Activated CD8-positive, alpha-beta T cell treated with anti-CD3 and anti-CD28 coated beads, Interleukin-2, amount 10 ng/mL, durations not matched to agents 7 days and 5 days (primary cell): ENCODE results near the gene USP22. TPM values are rescaled to one million over a fixed set of nuclear protein-coding genes. Genes with fewer than 3 reads are reported as not detected.

Experiments
- ATAC-seq: fragments of 150-1000 bp; cut with Tn5 transposase; one replicate; pipeline ENCODE4 v1.10.0; 2021; ENCODE audit warnings: moderate library complexity
- CTCF ChIA-PET: fragments of 350-600 bp; sonication (Branson Sonifier 250); formaldehyde crosslinking; loops from one replicate; lab custom pipeline; 2021; ENCODE audit warnings: antibody characterized with exemption; lab: Charles Lee
- POLR2A ChIA-PET: fragments of 350-600 bp; sonication (Branson Sonifier 250); formaldehyde crosslinking; loops from one replicate; lab custom pipeline; 2021; ENCODE audit warnings: antibody characterized with exemption; lab: Charles Lee
- DNase-seq: peaks from one replicate; pipeline ENCODE4 v3.0.0-alpha.2; 2020
- H3K27ac Mint-ChIP-seq: one replicate; pipeline ENCODE4 v1.8.0; 2021; ENCODE audit warnings: mild to moderate bottlenecking, mixed read lengths
- H3K27me3 Mint-ChIP-seq: one replicate; pipeline ENCODE4 v1.8.0; 2021; ENCODE audit warnings: low read depth, mixed read lengths
- H3K36me3 Mint-ChIP-seq: one replicate; pipeline ENCODE4 v1.8.0; 2021; ENCODE audit warnings: low read depth, mixed read lengths
- H3K4me1 Mint-ChIP-seq: one replicate; pipeline ENCODE4 v1.8.0; 2021; ENCODE audit warnings: low read depth, mixed read lengths
- H3K4me3 Mint-ChIP-seq: one replicate; pipeline ENCODE4 v1.8.0; 2021; ENCODE audit warnings: mild to moderate bottlenecking, mixed read lengths
- H3K9me3 Mint-ChIP-seq: one replicate; pipeline ENCODE4 v1.8.0; 2022; ENCODE audit warnings: mixed read lengths; ENCODE audit not compliant: insufficient read depth
- total RNA-seq, 2 experiments: library from RNA; stranded (reverse); gene quantifications; one replicate each; pipeline ENCODE4 v1.2.3, GENCODE V29; 2021

USP22 gene
- total RNA-seq, 2 experiments from 2014 or later: 138 to 148 TPM

DNA sequence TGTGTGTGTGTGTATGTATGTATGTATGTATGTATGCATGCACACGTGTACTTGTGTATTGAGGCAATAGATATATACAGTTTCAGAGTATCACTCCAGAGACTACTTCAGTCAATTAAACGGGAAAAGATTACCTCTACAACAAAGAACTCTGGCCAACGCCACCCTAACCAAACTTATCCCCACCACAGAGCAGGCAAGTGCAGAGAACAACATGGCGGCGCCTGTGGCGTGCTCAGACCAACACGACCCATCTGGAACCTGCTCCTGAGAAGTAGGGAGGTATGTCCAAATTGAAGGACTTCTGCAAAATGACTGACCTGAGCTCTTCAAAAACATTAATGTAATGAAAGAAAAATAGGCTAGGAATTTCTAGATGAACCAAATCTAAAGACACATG is 12.4 kb downstream of the USP22 start:
- DNase-seq (no peak), ATAC-seq (no peak)
- ChIA-PET POLR2A (no interaction called here), CTCF (interaction anchor here (1.0 kb wide), 1 partner anchor 69 kb away, joined by 4 read pairs; no protein-coding TSS in a partner anchor)
- Mint-ChIP-seq H3K4me1 (peaks cover 70% of the 10 kb centered on the region), H3K27me3 (no peaks in the 10 kb centered on the region), H3K27ac (no peak overlapping the region), H3K36me3 (peaks cover 45% of the 10 kb centered on the region), H3K4me3 (no peak overlapping the region), H3K9me3 (no peaks in the 10 kb centered on the region)

- ATAC-seq (no peak), DNase-seq (no peak)
- H3K36me3 Mint-ChIP-seq: peaks cover 48% of the 10 kb centered on the region
- no peaks in the 10 kb centered on the region for H3K27me3 Mint-ChIP-seq
- H3K4me3 Mint-ChIP-seq: no peak overlapping the region
- H3K27ac Mint-ChIP-seq: no peak overlapping the region
- peaks cover 70% of the 10 kb centered on the region for H3K4me1 Mint-ChIP-seq
- no peaks in the 10 kb centered on the region for H3K9me3 Mint-ChIP-seq
- ChIA-PET POLR2A (no interaction called here), CTCF (no interaction called here)
Observed at GRCh38 chr17:21029515-21029914, 13.3 kb downstream of the USP22 start.

GRCh38 chr17:21029036-21029435 is 13.8 kb downstream of the USP22 start:
- peaks cover 70% of the 10 kb centered on the region for H3K4me1 Mint-ChIP-seq
- no peak for DNase-seq

DNA sequence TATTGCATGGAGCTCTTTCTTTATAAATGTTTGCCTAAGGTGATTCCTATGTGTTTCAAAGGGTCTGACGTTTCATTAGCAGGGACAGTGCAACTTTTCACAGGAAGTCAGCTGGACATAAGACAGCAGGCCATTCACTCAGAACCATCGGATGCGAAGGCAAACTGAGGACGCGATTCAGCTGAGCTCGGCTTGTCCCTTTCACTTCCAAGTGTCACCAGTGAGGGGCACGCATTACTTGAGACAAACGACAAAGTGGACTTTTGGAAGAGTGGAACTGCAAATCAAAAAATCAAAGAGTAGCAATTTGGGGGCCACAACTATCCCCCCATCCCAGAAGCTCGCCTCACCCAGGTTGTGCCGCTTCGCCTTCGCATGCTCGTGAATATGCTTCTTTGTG is 14.6 kb downstream of the USP22 start:
- Mint-ChIP-seq H3K9me3 (no peaks in the 10 kb centered on the region), H3K36me3 (peaks cover 55% of the 10 kb centered on the region), H3K4me3 (no peak overlapping the region), H3K27me3 (no peaks in the 10 kb centered on the region), H3K27ac (no peak overlapping the region), H3K4me1 (peaks cover 69% of the 10 kb centered on the region)
- no peak for ATAC-seq
- DNase-seq: no peak
- ChIA-PET CTCF (no interaction called here), POLR2A (interaction anchor here (1.7 kb wide), 1 partner anchor 15 kb away, joined by 6 read pairs; the partner anchor contains the start of gene USP22)

More at GRCh38 chr17:21029036-21029435, 13.8 kb downstream of the USP22 start:
- ChIA-PET POLR2A (interaction anchor here (1.7 kb wide), 1 partner anchor 14 kb away, joined by 6 read pairs; the partner anchor contains the start of gene USP22), CTCF (no interaction called here)
- peaks cover 52% of the 10 kb centered on the region for H3K36me3 Mint-ChIP-seq
- no peak overlapping the region for H3K4me3 Mint-ChIP-seq
- no peaks in the 10 kb centered on the region for H3K27me3 Mint-ChIP-seq
- H3K9me3 Mint-ChIP-seq: no peaks in the 10 kb centered on the region
- peak overlapping the region; percentile 39 for H3K27ac Mint-ChIP-seq
- ATAC-seq: no peak

- POLR2A ChIA-PET: no interaction called here
- Mint-ChIP-seq H3K4me1 (peaks cover 62% of the 10 kb centered on the region), H3K27ac (no peak overlapping the region), H3K9me3 (no peaks in the 10 kb centered on the region), H3K27me3 (no peaks in the 10 kb centered on the region), H3K4me3 (no peak overlapping the region), H3K36me3 (peaks cover 60% of the 10 kb centered on the region)
- ATAC-seq: no peak
- CTCF ChIA-PET: interaction anchor here (1.0 kb wide), 1 partner anchor 72 kb away, joined by 3 read pairs; no protein-coding TSS in a partner anchor
- no peak for DNase-seq
Observed at GRCh38 chr17:21027031-21027430, 15.8 kb downstream of the USP22 start.

- no peaks in the 10 kb centered on the region for H3K27me3 Mint-ChIP-seq
- DNase-seq (no peak), ATAC-seq (no peak)
- ChIA-PET CTCF (no interaction called here), POLR2A (no interaction called here)
- H3K4me3 Mint-ChIP-seq: no peak overlapping the region
- peaks cover 66% of the 10 kb centered on the region for H3K36me3 Mint-ChIP-seq
- peaks cover 56% of the 10 kb centered on the region for H3K4me1 Mint-ChIP-seq
- H3K9me3 Mint-ChIP-seq: no peaks in the 10 kb centered on the region
- H3K27ac Mint-ChIP-seq: no peak overlapping the region
Observed at GRCh38 chr17:21025451-21025850, 17.4 kb downstream of the USP22 start.

GRCh38 chr17:21024024-21024423 is 18.8 kb downstream of the USP22 start:
- H3K4me1 Mint-ChIP-seq: peaks cover 46% of the 10 kb centered on the region
- ChIA-PET POLR2A (interaction anchor here (1.2 to 2.5 kb wide), 3 partner anchors 8 to 20 kb away, joined by 3 to 8 read pairs (median 4); partner anchors contain the start of gene USP22), CTCF (interaction anchor here (1.0 to 2.6 kb wide), 3 partner anchors 20 to 75 kb away, joined by 3 to 11 read pairs (median 8); no protein-coding TSS in a partner anchor)
- H3K27ac Mint-ChIP-seq: peak overlapping the region; percentile 62
- H3K27me3 Mint-ChIP-seq: no peaks in the 10 kb centered on the region
- DNase-seq: no peak
- no peak overlapping the region for H3K4me3 Mint-ChIP-seq
- peaks cover 76% of the 10 kb centered on the region for H3K36me3 Mint-ChIP-seq
- no peaks in the 10 kb centered on the region for H3K9me3 Mint-ChIP-seq
- ATAC-seq: no peak

DNA sequence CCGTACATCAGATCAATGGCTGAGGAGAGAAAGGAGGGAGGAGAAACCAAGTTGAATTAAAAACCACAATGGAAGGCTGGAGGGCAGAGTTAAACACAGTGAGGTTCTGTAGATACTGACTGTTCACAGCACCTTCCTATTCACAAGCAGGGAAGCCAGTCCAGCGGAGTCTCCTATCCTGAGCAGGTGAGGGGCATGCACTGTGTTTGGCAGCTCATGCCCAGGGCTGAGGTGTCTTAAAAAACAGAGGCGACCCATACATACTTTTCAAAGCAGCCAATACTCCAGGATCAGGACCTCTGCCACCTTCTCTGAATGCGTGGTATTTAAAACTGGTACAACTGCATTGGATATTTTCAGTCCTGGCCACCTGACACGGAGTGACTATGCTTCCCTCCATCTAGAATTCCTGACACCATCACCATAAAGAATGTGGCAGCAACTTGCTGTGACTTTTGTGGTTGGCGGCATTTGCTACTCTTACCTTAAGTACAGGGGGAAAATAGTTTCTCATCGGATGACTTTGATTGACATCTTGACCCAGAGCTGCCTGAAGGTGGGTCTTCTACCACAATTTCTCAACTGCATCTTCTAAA is 21.5 kb downstream of the USP22 start:
- Mint-ChIP-seq H3K4me1 (peaks cover 37% of the 10 kb centered on the region), H3K27me3 (no peaks in the 10 kb centered on the region), H3K9me3 (no peaks in the 10 kb centered on the region), H3K4me3 (no peak overlapping the region), H3K36me3 (peaks cover 83% of the 10 kb centered on the region), H3K27ac (no peak overlapping the region)
- ChIA-PET POLR2A (no interaction called here), CTCF (interaction anchor here (1.1 to 2.7 kb wide), 2 partner anchors 78 to 98 kb away, joined by 3 to 12 read pairs; no protein-coding TSS in a partner anchor)
- DNase-seq (no peak), ATAC-seq (no peak)

GRCh38 chr17:21020622-21021021 is 22.2 kb downstream of the USP22 start:
- Mint-ChIP-seq H3K4me3 (no peak overlapping the region), H3K27ac (no peak overlapping the region), H3K9me3 (no peaks in the 10 kb centered on the region), H3K36me3 (peaks cover 84% of the 10 kb centered on the region), H3K4me1 (peaks cover 37% of the 10 kb centered on the region), H3K27me3 (no peaks in the 10 kb centered on the region)
- ATAC-seq: no peak
- CTCF ChIA-PET: interaction anchor here (0.8 to 2.7 kb wide), 5 partner anchors 14 to 99 kb away, joined by 3 to 12 read pairs (median 3); no protein-coding TSS in a partner anchor
- POLR2A ChIA-PET: no interaction called here
- no peak for DNase-seq

GRCh38 chr17:21019976-21020586 is 22.7 kb downstream of the USP22 start:
- Mint-ChIP-seq H3K27ac (no peak overlapping the region), H3K9me3 (no peaks in the 10 kb centered on the region), H3K4me1 (peaks cover 32% of the 10 kb centered on the region), H3K4me3 (no peak overlapping the region), H3K36me3 (peaks cover 82% of the 10 kb centered on the region), H3K27me3 (no peaks in the 10 kb centered on the region)
- DNase-seq (peak; percentile 57), ATAC-seq (peak; percentile 78)
- CTCF ChIA-PET: interaction anchor here (0.8 to 2.7 kb wide), 6 partner anchors 15 to 99 kb away, joined by 3 to 12 read pairs (median 4); no protein-coding TSS in a partner anchor
- POLR2A ChIA-PET: interaction anchor here (1.1 kb wide), 1 partner anchor 23 kb away, joined by 6 read pairs; the partner anchor contains the start of gene USP22

GRCh38 chr17:21018894-21019293 is 23.9 kb downstream of the USP22 start:
- peaks cover 20% of the 10 kb centered on the region for H3K4me1 Mint-ChIP-seq
- H3K27ac Mint-ChIP-seq: peak overlapping the region; percentile 55
- H3K36me3 Mint-ChIP-seq: peaks cover 80% of the 10 kb centered on the region
- ATAC-seq: no peak
- H3K9me3 Mint-ChIP-seq: no peaks in the 10 kb centered on the region
- CTCF ChIA-PET: interaction anchor here (1.0 to 2.7 kb wide), 4 partner anchors 21 to 81 kb away, joined by 3 to 12 read pairs (median 4); partner anchors contain the start of gene USP22
- H3K27me3 Mint-ChIP-seq: no peaks in the 10 kb centered on the region
- DNase-seq: no peak
- H3K4me3 Mint-ChIP-seq: no peak overlapping the region
- POLR2A ChIA-PET: interaction anchor here (1.1 kb wide), 1 partner anchor 24 kb away, joined by 6 read pairs; the partner anchor contains the start of gene USP22
